Gastroesophageal sphincter (tissue), 4 donors: ENCODE data around the gene LGR5. TPM values are rescaled to one million over a fixed set of nuclear protein-coding genes. Genes with fewer than 3 reads are reported as not detected.

Experiments used
- ATAC-seq: fragments of 150-250 bp; one replicate; pipeline ENCODE4 v1.9.1; 2016; ENCODE audit warnings: mild to moderate bottlenecking, moderate library complexity
- H3K27ac ChIP-seq, 4 donors: fragments of 200-600 bp; sonication (generic) in 3 of 4; 1 replicate in 3 of 4; 2 replicates in 1 of 4; pipeline ENCODE4 v1.5.1; 2016 to 2019
- H3K27me3 ChIP-seq: fragments of 200-600 bp; sonication (generic); one replicate; pipeline ENCODE4 v1.5.1; 2019
- H3K36me3 ChIP-seq, 2 donors: fragments of 200-600 bp; sonication (generic); one replicate each; pipeline ENCODE4 v1.5.1; 2019; ENCODE audit warnings: control low read depth in 1 of 2
- H3K4me1 ChIP-seq, 3 donors: fragments of 200-600 bp; sonication (generic); 1 replicate in 2 of 3; 2 replicates in 1 of 3; pipeline ENCODE4 v1.5.1; 2016 to 2019; ENCODE audit warnings: control low read depth in 2 of 3
- H3K4me3 ChIP-seq, 2 donors: fragments of 200-600 bp; sonication (generic); one replicate each; pipeline ENCODE4 v1.5.1; 2019; ENCODE audit warnings: mild to moderate bottlenecking in 1 of 2, moderate library complexity in 1 of 2
- H3K9me3 ChIP-seq, 3 donors: fragments of 200-600 bp; sonication (generic); one replicate each; pipeline ENCODE4 v1.5.1; 2017 to 2019; ENCODE audit warnings: control low read depth in 2 of 3
- EP300 ChIP-seq: sonication (generic); formaldehyde crosslinking; IDR thresholded peaks from one replicate; pipeline ENCODE4 v1.6.1; 2017; ENCODE audit warnings: antibody characterized with exemption, mild to moderate bottlenecking
- POLR2A ChIP-seq, 2 donors: fragments of 450-650 bp; IDR thresholded peaks; one replicate each; pipeline ENCODE4 v1.6.1; 2017; ENCODE audit warnings: antibody characterized with exemption in 2 of 2, mild to moderate bottlenecking in 2 of 2, moderate library complexity in 1 of 2
- POLR2AphosphoS5 ChIP-seq: sonication (generic); formaldehyde crosslinking; IDR thresholded peaks from one replicate; pipeline ENCODE4 v1.6.1; 2017; ENCODE audit warnings: antibody characterized with exemption
- WGBS, 2 donors: methylation state at CpG; one replicate each; pipeline ENCODE4 v1.1.5; 2018; ENCODE audit warnings: low coverage in 1 of 2; 5-methylcytosine and 5-hydroxymethylcytosine counted together
- total RNA-seq, 4 donors: library from RNA; depleted of rRNA; stranded (reverse); fragments of >200 nt; gene quantifications; one replicate each; pipeline ENCODE4 v1.1.0, GENCODE V29; 2016
- TF ChIP-seq, protein P1 (sequence below), 4 experiments: fragments of 200-600 bp in 2 of 4; fragments of 450-650 bp in 2 of 4; sonication (generic) in 1 of 4; IDR thresholded peaks; one replicate each; pipeline ENCODE4 v1.5.1; 2017 to 2019; ENCODE audit warnings: antibody characterized with exemption in 4 of 4, mild to moderate bottlenecking in 2 of 4, moderate library complexity in 2 of 4

The LGR5 gene
- total RNA-seq, 4 donors from 2014 or later, result 0.12 to 0.47 (median 0.40) TPM; not detected in 1

GRCh38 chr12:71447691-71448132 is 8.1 kb downstream of the LGR5 start:
- WGBS, 2 donors, result 43 to 54% methylated on average over 7 of the region's 9 CpGs
- Histone ChIP-seq H3K36me3 (no peaks in the 10 kb centered on the region), H3K4me1 (no peaks in the 10 kb centered on the region), H3K27ac (no peak overlapping the region), H3K4me3 (no peak overlapping the region), H3K9me3 (no peaks in the 10 kb centered on the region), H3K27me3 (peaks cover 10% of the 10 kb centered on the region)
- no peak for TF ChIP-seq POLR2AphosphoS5
- TF ChIP-seq, protein P1, sequence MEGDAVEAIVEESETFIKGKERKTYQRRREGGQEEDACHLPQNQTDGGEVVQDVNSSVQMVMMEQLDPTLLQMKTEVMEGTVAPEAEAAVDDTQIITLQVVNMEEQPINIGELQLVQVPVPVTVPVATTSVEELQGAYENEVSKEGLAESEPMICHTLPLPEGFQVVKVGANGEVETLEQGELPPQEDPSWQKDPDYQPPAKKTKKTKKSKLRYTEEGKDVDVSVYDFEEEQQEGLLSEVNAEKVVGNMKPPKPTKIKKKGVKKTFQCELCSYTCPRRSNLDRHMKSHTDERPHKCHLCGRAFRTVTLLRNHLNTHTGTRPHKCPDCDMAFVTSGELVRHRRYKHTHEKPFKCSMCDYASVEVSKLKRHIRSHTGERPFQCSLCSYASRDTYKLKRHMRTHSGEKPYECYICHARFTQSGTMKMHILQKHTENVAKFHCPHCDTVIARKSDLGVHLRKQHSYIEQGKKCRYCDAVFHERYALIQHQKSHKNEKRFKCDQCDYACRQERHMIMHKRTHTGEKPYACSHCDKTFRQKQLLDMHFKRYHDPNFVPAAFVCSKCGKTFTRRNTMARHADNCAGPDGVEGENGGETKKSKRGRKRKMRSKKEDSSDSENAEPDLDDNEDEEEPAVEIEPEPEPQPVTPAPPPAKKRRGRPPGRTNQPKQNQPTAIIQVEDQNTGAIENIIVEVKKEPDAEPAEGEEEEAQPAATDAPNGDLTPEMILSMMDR (IDR thresholded peaks at IDR 0.05), result no peak
- TF ChIP-seq EP300, result no peak
- TF ChIP-seq POLR2A (IDR thresholded peaks at IDR 0.05), result no peak
- ATAC-seq, result no peak

GRCh38 chr12:71448150-71448581 is 8.6 kb downstream of the LGR5 start:
- Histone ChIP-seq H3K36me3 (no peaks in the 10 kb centered on the region), H3K9me3 (no peaks in the 10 kb centered on the region), H3K27me3 (peaks cover 10% of the 10 kb centered on the region), H3K27ac (no peak overlapping the region), H3K4me3 (no peak overlapping the region), H3K4me1 (no peaks in the 10 kb centered on the region)
- no peak for ATAC-seq
- WGBS, 2 donors, result 81 to 88% methylated on average over 3 of the region's 3 CpGs
- no peak for TF ChIP-seq POLR2AphosphoS5
- TF ChIP-seq, protein P1 (IDR thresholded peaks at IDR 0.05), result no peak
- TF ChIP-seq POLR2A (IDR thresholded peaks at IDR 0.05), result no peak
- no peak for TF ChIP-seq EP300

GRCh38 chr12:71449373-71450070 is 9.9 kb downstream of the LGR5 start:
- peaks cover 15% of the 10 kb centered on the region for H3K27me3 ChIP-seq
- WGBS, 2 donors, result 80% methylated on average over 3 of the region's 3 CpGs

GRCh38 chr12:71452006-71452405 is 12.4 kb downstream of the LGR5 start:
- no peak for ATAC-seq
- Histone ChIP-seq H3K4me1 (no peaks in the 10 kb centered on the region), H3K27me3 (peaks cover 11% of the 10 kb centered on the region), H3K27ac (no peak overlapping the region), H3K4me3 (no peak overlapping the region), H3K9me3 (no peaks in the 10 kb centered on the region), H3K36me3 (no peaks in the 10 kb centered on the region)
- 50 to 60% methylated on average over 1 of the region's 1 CpG for WGBS, 2 donors
- no peak for TF ChIP-seq POLR2A (IDR thresholded peaks at IDR 0.05)
- TF ChIP-seq, protein P1 (IDR thresholded peaks at IDR 0.05), result no peak
- no peak for TF ChIP-seq EP300
- no peak for TF ChIP-seq POLR2AphosphoS5

More at GRCh38 chr12:71449373-71450070, 9.9 kb downstream of the LGR5 start:
- no peak for TF ChIP-seq EP300
- no peak for TF ChIP-seq POLR2AphosphoS5
- TF ChIP-seq POLR2A (IDR thresholded peaks at IDR 0.05), result no peak
- TF ChIP-seq, protein P1 (IDR thresholded peaks at IDR 0.05), result no peak
- no peaks in the 10 kb centered on the region for H3K9me3 ChIP-seq
- H3K4me1 ChIP-seq, result no peaks in the 10 kb centered on the region
- no peak for ATAC-seq
- H3K27ac ChIP-seq, result no peak overlapping the region
- H3K4me3 ChIP-seq, result no peak overlapping the region
- no peaks in the 10 kb centered on the region for H3K36me3 ChIP-seq

GRCh38 chr12:71455028-71455737 is 15.6 kb downstream of the LGR5 start:
- no peak overlapping the region for H3K4me3 ChIP-seq
- H3K36me3 ChIP-seq, result no peaks in the 10 kb centered on the region
- H3K27me3 ChIP-seq, result peaks cover 4% of the 10 kb centered on the region
- no peak overlapping the region for H3K27ac ChIP-seq
- no peak for ATAC-seq
- no peaks in the 10 kb centered on the region for H3K9me3 ChIP-seq
- no peak for TF ChIP-seq EP300
- TF ChIP-seq, protein P1 (IDR thresholded peaks at IDR 0.05), result no peak
- no peak for TF ChIP-seq POLR2AphosphoS5
- no peak for TF ChIP-seq POLR2A (IDR thresholded peaks at IDR 0.05)
- no peaks in the 10 kb centered on the region for H3K4me1 ChIP-seq
- WGBS, 2 donors, result 47 to 53% methylated on average over 3 of the region's 3 CpGs
